CD14-positive monocyte (primary cell): ENCODE results near the gene GRB7. TPM values are rescaled to one million over a fixed set of nuclear protein-coding genes. Genes with fewer than 3 reads are reported as not detected.

Experiments
- DNase-seq, 3 donors: peaks; one replicate each; pipeline ENCODE4 v3.0.0-alpha.2; 2011 to 2022
- H2AFZ ChIP-seq: 2 replicates; pipeline ENCODE4 v1.6.0; 2012; ENCODE audit warnings: mild to moderate bottlenecking, low read depth, low read length, inconsistent platforms; ENCODE audit not compliant: insufficient read depth, poor library complexity, severe bottlenecking
- H3K27ac ChIP-seq, 2 donors: 1 replicate in 1 of 2; 2 replicates in 1 of 2; pipeline ENCODE4 v1.5.1; 2012 to 2013; ENCODE audit warnings: low read length in 2 of 2, control low read depth in 1 of 2, inconsistent platforms in 1 of 2, low read depth in 1 of 2, mild to moderate bottlenecking in 1 of 2
- H3K27me3 ChIP-seq, 2 donors: one replicate each; pipeline versions ENCODE4 v1.6.0 to v1.6.1; 2011 to 2013; ENCODE audit warnings: low read length in 2 of 2; ENCODE audit not compliant: control insufficient read depth in 2 of 2, insufficient read depth in 2 of 2
- H3K36me3 ChIP-seq, 2 donors: replicated peaks in 1 of 2; 1 replicate in 1 of 2; 2 replicates in 1 of 2; pipeline versions ENCODE4 v1.5.1 to v1.6.1; 2012 to 2013; ENCODE audit warnings: low read length in 2 of 2, control low read depth in 1 of 2, inconsistent platforms in 1 of 2, mild to moderate bottlenecking in 1 of 2; ENCODE audit not compliant: insufficient read depth in 2 of 2, control insufficient read depth in 1 of 2
- H3K4me1 ChIP-seq, 2 donors: 1 replicate in 1 of 2; 2 replicates in 1 of 2; pipeline versions ENCODE4 v1.5.1 to v1.6.1; 2012 to 2013; ENCODE audit warnings: low read length in 2 of 2, control low read depth in 1 of 2, inconsistent platforms in 1 of 2, mild to moderate bottlenecking in 1 of 2, moderate library complexity in 1 of 2; ENCODE audit not compliant: insufficient read depth in 2 of 2, control insufficient read depth in 1 of 2
- H3K4me2 ChIP-seq: replicated peaks from 2 replicates; pipeline ENCODE3; 2012; ENCODE audit warnings: low read length, moderate library complexity, mild to moderate bottlenecking; ENCODE audit not compliant: poor library complexity, severe bottlenecking; ENCODE audit errors: extremely low read depth
- H3K4me3 ChIP-seq, 3 experiments: fragments of 200-600 bp in 1 of 3; sonication (generic) in 1 of 3; replicated peaks in 1 of 3; 1 replicate in 2 of 3; 2 replicates in 1 of 3; pipeline ENCODE4 v1.5.1; 2011 to 2013; ENCODE audit warnings: low read length in 3 of 3, mild to moderate bottlenecking in 3 of 3, control low read depth in 2 of 3, low read depth in 2 of 3, inconsistent platforms in 1 of 3, moderate library complexity in 1 of 3
- H3K79me2 ChIP-seq: 2 replicates; pipeline ENCODE4 v1.6.0; 2012; ENCODE audit warnings: mild to moderate bottlenecking, control low read depth, inconsistent platforms, low read length, moderate library complexity; ENCODE audit not compliant: insufficient read depth
- H3K9ac ChIP-seq: 2 replicates; pipeline ENCODE4 v1.6.0; 2017; ENCODE audit warnings: low read length, mild to moderate bottlenecking; ENCODE audit not compliant: insufficient read depth, poor library complexity, severe bottlenecking
- H3K9me3 ChIP-seq, 2 donors: replicated peaks in 1 of 2; 1 replicate in 1 of 2; 2 replicates in 1 of 2; pipeline versions ENCODE4 v1.5.1 to v1.6.1; 2012 to 2013; ENCODE audit warnings: low read length in 2 of 2, control low read depth in 1 of 2; ENCODE audit not compliant: control insufficient read depth in 1 of 2, insufficient read depth in 1 of 2
- H4K20me1 ChIP-seq: 2 replicates; pipeline ENCODE4 v1.6.0; 2012; ENCODE audit warnings: mild to moderate bottlenecking, low read length, control low read depth, moderate library complexity; ENCODE audit not compliant: insufficient read depth
- H3K27ac Mint-ChIP-seq, 7 donors: one replicate each; pipeline ENCODE4 v1.8.0; 2020; ENCODE audit warnings: mild to moderate bottlenecking in 7 of 7, mixed read lengths in 7 of 7, moderate library complexity in 6 of 7, inconsistent platforms in 2 of 7
- H3K27me3 Mint-ChIP-seq, 3 donors: one replicate each; pipeline ENCODE4 v1.8.0; 2021 to 2022; ENCODE audit warnings: low read depth in 3 of 3, mild to moderate bottlenecking in 3 of 3, mixed read lengths in 3 of 3, moderate library complexity in 3 of 3, inconsistent platforms in 1 of 3
- H3K36me3 Mint-ChIP-seq, 2 donors: one replicate each; pipeline ENCODE4 v1.8.0; 2020; ENCODE audit warnings: mixed read lengths in 2 of 2, inconsistent platforms in 1 of 2, mild to moderate bottlenecking in 1 of 2
- H3K4me1 Mint-ChIP-seq: one replicate; pipeline ENCODE4 v1.8.0; 2020; ENCODE audit warnings: mild to moderate bottlenecking, mixed read lengths
- H3K4me3 Mint-ChIP-seq, 2 donors: one replicate each; pipeline ENCODE4 v1.8.0; 2020; ENCODE audit warnings: mild to moderate bottlenecking in 2 of 2, mixed read lengths in 2 of 2, moderate library complexity in 1 of 2
- H3K9me3 Mint-ChIP-seq, 7 donors: one replicate each; pipeline ENCODE4 v1.8.0; 2020 to 2022; ENCODE audit warnings: mixed read lengths in 7 of 7, mild to moderate bottlenecking in 6 of 7, moderate library complexity in 6 of 7, inconsistent platforms in 2 of 7
- CTCF ChIP-seq: fragments of 200-600 bp; IDR thresholded peaks from one replicate; pipeline ENCODE4 v1.8.0; 2022; ENCODE audit warnings: antibody characterized with exemption, mild to moderate bottlenecking
- WGBS: methylation state at CpG from one replicate; pipeline ENCODE4 v1.1.5; 2013; ENCODE audit warnings: missing lambda C conversion rate; ENCODE audit not compliant: insufficient coverage; 5-methylcytosine and 5-hydroxymethylcytosine counted together
- intact Hi-C, 2 donors: fragments of 100-400 bp; cut with micrococcal nuclease; formaldehyde crosslinking; loops; one replicate each; pipeline versions ENCODE4 v1.15.0 to v1.15.1; 2023
- polyA plus RNA-seq, 3 donors: library from polyadenylated mRNA; depleted of rRNA in 1 of 3; unstranded in 2 of 3; stranded (reverse) in 1 of 3; fragments of 300-500 nt in 2 of 3; fragments of >200 nt in 1 of 3; fragmentation: Illumina TruSeq in 2 of 3; gene quantifications; 1 replicate in 2 of 3; 2 replicates in 1 of 3; pipeline ENCODE4 v1.2.3, GENCODE V29; 2012 to 2021

Gene GRB7
- polyA plus RNA-seq, 3 donors, result not detected

- H4K20me1 ChIP-seq, result no peaks in the 10 kb centered on the region
- Mint-ChIP-seq H3K27ac (peak overlapping the region in 1 of 7 donors; percentile 48), H3K4me3 (no peak overlapping the region), H3K4me1 (peaks cover 2% of the 10 kb centered on the region), H3K9me3 (no peaks in the 10 kb centered on the region), H3K27me3 (peaks cover 21 to 44% (median 22%) of the 10 kb centered on the region in 3 donors), H3K36me3 (no peaks in the 10 kb centered on the region)
- no peak for TF ChIP-seq CTCF
- no peak overlapping the region for H3K4me3 ChIP-seq
- H3K9ac ChIP-seq, result no peak overlapping the region
- no peaks in the 10 kb centered on the region for H3K4me1 ChIP-seq
- no peaks in the 10 kb centered on the region for H3K9me3 ChIP-seq
- no peak for DNase-seq
- WGBS, result 100% methylated on average over 1 of the region's 3 CpGs
- no peak overlapping the region for H2AFZ ChIP-seq
- H3K36me3 ChIP-seq, result no peaks in the 10 kb centered on the region
- H3K27ac ChIP-seq, result no peak overlapping the region
- no peaks in the 10 kb centered on the region for H3K79me2 ChIP-seq
- H3K4me2 ChIP-seq, result no peak overlapping the region
- intact Hi-C loops, result no loop called here
- peaks cover 5 to 22% of the 10 kb centered on the region in 2 donors for H3K27me3 ChIP-seq
Measured at GRCh38 chr17:39767147-39767546, 29.4 kb downstream of the GRB7 start.

- peaks cover 5% of the 10 kb centered on the region for H3K4me1 Mint-ChIP-seq
- no peaks in the 10 kb centered on the region for H3K36me3 ChIP-seq
- no peak for DNase-seq
- intact Hi-C loops, result no loop called here
- no peak overlapping the region for H3K9ac ChIP-seq
- 84% methylated on average over 7 of the region's 8 CpGs for WGBS
- no peaks in the 10 kb centered on the region for H3K9me3 Mint-ChIP-seq
- no peak overlapping the region for H2AFZ ChIP-seq
- no peaks in the 10 kb centered on the region for H3K4me1 ChIP-seq
- TF ChIP-seq CTCF, result no peak
- H4K20me1 ChIP-seq, result no peaks in the 10 kb centered on the region
- H3K4me2 ChIP-seq, result no peak overlapping the region
- no peaks in the 10 kb centered on the region for H3K79me2 ChIP-seq
- H3K4me3 ChIP-seq, result no peak overlapping the region
- no peak overlapping the region for H3K27ac ChIP-seq
- peaks cover 0 to 2% of the 10 kb centered on the region in 2 donors for H3K36me3 Mint-ChIP-seq
- H3K4me3 Mint-ChIP-seq, result no peak overlapping the region
- peaks cover 17 to 35% of the 10 kb centered on the region in 2 donors for H3K27me3 ChIP-seq
- H3K27me3 Mint-ChIP-seq, result peaks cover 20 to 39% (median 31%) of the 10 kb centered on the region in 3 donors
- H3K27ac Mint-ChIP-seq, result no peak overlapping the region
- H3K9me3 ChIP-seq, result no peaks in the 10 kb centered on the region
Measured at GRCh38 chr17:39769974-39770587, 32.3 kb downstream of the GRB7 start.
